ENCODE data around the gene CCDC54.
"Not testable (repeated sequence)": the region's sequence is repeated elsewhere in the genome, so short reads cannot be mapped to it uniquely, and the experiment has no call there.

Gene CCDC54

DNA sequence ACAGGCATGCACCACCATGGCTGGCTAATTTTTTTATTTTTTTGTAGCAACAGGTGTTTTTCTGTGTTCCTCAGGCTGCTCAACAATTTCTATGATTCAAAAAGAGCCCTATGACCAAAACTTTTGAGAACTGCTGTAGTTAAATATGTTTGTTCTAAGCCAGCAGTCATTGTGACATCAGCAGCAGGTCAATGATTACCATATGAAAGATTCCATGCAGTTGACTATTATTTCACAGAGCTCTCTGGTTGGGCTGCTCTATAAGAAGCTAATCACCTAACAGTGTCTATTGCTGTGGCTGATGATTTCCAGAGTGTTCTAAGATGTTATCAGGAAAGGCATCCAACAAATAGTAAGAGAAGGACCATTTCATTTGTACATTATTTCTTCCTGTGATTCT is at the start of gene CCDC54:
TSS of gene CCDC54 (plus strand) at position 289 of the 400 bp plus-strand sequence. CDS start 149 bp downstream, outside the sequence.
- DNase-seq (ENCODE audit: low read depth, low spot score), result no peak

- DNase-seq (ENCODE audit: low read depth, low spot score), result no peak
These were observed 49.2 kb upstream of the CCDC54 start for GRCh38 chr3:107328069-107328468.

GRCh38 chr3:107329088-107329487 is 48.2 kb upstream of the CCDC54 start:
- DNase-seq (ENCODE audit: low read depth, low spot score), result no peak

DNA sequence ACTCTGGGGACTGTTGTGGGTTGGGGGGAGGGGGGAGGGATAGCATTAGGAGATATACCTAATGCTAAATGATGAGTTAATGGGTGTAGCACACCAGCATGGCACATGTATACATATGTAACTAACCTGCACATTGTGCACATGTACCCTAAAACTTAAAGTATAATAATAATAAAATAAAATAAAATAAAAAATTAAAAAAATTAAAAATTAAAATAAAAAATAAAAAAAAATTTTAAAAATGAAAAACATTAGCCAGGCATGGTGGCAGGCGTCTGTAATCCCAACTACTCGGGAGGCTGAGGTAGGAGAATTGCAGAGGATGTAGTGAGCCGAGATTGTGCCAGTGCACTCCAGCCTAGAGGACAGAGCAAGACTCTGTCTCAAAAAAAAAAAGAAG is 37.5 kb upstream of the CCDC54 start:
- not testable (repeated sequence) for DNase-seq (ENCODE audit: low read depth, low spot score)

DNA sequence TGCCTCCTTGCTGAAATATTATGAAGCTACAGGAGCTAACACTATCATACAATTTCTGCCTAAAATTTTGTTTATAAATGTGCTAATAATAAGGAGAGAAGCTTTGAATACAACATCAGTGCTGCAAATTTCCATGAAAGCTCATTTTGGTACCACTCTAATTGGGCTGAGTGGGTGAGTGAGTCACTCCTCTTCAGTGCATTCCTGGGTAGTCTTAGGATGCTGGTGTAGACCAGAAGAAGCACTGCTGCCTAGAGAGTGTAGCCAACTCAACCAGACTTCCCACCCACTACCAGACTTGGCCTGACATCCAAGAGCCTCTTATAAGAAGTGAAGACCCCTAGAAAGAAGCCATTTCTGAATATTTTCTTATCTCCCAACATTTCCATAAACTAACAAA is 32.5 kb upstream of the CCDC54 start:
- no peak for DNase-seq (ENCODE audit: low read depth, low spot score)

- no peak for DNase-seq (ENCODE audit: low read depth, low spot score)
These were observed 31.3 kb upstream of the CCDC54 start for GRCh38 chr3:107345822-107346405.

GRCh38 chr3:107346564-107346963 is 30.7 kb upstream of the CCDC54 start:
- no peak for DNase-seq (ENCODE audit: low read depth, low spot score)

GRCh38 chr3:107347751-107348150 is 29.5 kb upstream of the CCDC54 start:
- no peak for DNase-seq (ENCODE audit: low read depth, low spot score)

DNA sequence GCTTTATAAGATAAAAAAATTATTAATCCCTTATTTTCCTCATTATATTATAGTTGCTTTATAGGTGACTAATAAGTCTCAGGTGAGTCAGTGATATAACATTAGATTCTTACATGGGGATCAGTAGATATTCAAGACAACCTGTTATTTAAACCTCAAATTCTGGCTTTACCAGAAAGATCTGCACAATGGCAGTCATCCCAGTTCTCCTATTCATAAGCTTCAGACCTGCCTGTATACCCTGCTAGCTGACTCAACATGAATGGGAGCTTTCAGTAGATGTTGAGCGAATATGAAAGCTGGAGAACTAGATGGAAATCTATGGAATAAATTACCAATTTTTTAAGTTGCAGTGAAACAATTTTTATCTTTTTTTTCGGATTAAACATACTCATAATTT is 20.5 kb upstream of the CCDC54 start:
- DNase-seq (ENCODE audit: low read depth, low spot score), result no peak

DNA sequence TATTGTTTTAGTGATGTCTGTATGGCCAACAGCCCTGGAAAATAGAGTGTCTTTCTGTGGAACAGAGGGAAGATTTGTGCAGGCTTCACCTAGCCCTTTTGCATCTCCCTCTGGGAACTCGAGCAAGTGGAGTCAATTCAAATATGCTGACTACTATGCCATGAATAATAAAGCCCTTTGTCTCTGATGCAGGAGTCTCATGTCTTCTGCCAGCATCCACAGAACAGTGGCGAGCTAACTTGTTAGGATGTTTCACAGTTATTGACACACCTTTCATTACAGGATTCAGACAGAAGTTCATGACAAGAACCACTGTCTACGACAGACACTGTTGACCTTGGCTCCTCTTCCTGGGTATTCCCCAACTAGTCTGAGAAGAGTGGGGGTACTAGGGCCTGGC is 15.6 kb upstream of the CCDC54 start:
- DNase-seq (ENCODE audit: low read depth, low spot score), result no peak

- no peak for DNase-seq (ENCODE audit: low read depth, low spot score)
These were observed 12.2 kb upstream of the CCDC54 start for GRCh38 chr3:107365051-107365450.

GRCh38 chr3:107366766-107367165 is 10.5 kb upstream of the CCDC54 start:
- peak; percentile 80 for DNase-seq (ENCODE audit: low read depth, low spot score)

DNA sequence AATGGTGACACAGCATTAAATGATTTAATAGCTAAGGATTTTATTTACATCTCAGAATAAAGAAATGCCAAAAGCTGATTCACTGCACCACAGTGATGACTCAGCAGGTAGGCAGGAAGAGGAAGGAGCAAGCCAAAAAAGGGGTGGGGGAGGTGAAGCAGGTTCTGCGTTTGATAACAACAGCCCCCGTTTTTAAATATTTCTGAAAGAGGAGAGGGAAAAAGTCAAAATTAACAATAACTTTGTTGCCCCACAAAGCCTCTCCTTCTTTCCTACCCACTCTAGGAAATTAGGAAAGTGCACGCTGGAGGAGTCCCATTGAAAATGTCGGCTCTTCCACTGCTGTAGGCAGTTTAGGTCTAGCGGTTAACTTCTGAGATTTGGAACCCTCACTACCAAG is 9.9 kb upstream of the CCDC54 start:
- no peak for DNase-seq (ENCODE audit: low read depth, low spot score)

DNA sequence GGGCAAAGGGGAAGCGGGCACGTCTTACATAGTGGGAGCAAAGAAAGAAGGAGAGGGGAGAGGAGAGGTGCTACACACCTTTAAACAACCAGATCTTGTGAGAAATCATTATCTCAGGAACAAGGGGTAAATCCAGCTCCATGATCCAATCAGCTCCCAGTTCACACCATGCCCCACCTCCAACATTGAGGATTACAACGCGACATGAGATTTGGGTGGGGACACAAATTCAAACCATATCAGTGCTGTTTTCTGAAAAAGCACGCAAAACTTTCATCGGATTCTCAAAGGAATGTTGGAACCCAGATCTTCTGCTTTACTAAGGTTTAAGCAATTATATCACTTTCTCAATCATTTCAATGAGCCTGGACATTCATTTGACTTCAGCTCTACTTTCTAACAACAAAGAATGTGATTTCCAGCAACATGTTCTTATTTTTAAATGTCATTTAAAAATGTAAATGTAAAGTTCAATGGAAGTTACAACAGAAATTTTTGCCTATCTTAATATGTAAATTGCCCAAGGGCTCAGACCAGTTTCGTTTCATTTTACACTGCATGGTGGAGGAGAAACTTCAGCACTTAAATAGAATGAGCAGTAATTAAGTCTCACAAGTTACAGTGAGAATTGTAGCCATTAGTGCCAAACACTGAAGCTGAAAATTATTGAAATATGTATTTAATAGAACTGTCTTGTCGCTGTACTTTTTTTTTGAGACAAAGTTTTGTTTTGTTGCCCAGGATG is 8.4 kb upstream of the CCDC54 start:
- DNase-seq (ENCODE audit: low read depth, low spot score), result no peak

DNA sequence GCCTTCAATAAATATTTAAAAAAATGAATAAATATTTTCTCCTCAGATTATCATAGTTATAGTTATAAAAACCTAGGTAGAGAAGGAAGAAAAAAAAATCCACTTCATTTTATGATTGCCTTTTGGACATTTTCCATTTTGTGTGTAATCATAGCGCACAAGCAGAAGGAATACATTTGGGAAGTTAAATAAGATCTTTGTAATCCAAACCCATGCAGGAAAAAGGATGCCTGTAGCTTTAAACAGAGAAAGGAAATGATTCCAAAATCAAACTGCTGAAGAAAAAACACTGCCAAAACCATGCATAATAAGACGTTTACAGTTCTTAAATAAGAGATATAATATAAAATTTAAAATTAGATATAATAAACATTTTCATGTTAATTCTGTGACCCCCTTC is 7.4 kb upstream of the CCDC54 start:
- DNase-seq (ENCODE audit: low read depth, low spot score), result no peak

DNA sequence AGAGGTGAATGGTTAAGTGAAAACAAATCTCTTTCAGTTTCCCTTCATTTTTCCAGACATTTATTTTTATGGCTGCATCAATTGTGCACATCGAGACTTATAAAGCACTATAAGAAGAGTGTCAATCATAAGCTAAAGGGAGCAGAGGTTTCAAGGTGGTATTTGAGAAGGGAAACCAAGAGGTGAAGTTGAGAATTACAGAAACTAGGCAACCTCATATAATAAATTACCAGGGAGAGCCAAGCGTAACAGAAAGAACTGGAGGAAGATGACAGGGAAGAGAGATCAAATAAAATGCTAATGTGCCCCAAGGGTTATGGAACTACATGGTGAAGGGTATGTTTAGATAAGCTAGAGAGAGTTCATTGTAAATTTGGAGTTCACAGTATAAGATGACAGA is 6.3 kb upstream of the CCDC54 start:
- no peak for DNase-seq (ENCODE audit: low read depth, low spot score)

- DNase-seq (ENCODE audit: low read depth, low spot score), result no peak
These were observed 4.7 kb upstream of the CCDC54 start for GRCh38 chr3:107372506-107372905.

DNA sequence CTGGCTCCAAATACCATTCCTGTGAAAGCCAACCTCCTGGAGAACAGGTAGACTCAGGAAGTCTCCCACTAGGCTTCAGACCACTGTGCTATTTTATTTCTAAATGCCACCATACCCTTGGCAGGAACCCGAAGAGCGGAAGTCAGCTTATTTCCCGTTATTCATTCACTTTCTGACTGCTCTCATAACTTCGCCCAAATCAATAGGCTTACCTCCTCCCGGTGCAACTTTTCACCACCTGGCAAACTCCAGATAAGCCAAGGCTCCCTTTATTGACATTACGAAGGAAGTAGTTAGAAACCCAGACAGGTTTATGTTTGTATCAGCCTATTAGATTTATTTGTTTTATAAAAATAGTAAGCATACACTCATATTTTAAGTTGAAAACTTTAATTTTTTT is 3.3 kb upstream of the CCDC54 start:
- DNase-seq (ENCODE audit: low read depth, low spot score), result no peak

DNA sequence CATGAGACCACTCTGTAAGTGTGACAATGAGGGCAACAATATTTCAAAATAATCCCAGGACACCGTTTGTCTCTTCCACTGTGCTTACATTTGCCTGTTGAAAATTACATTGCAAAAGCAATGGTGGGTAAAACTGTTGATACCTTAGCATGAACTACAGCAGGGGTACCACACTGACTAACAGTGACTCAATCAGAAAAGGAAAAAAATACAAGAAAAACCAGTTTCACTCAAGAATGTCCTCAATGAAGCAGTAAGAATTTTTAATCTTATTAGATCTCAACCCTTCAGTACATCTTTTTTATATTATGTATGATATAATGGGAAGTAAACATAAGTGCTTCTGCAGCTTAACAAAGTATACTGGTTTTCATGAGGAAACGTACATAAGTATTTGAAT is 1.6 kb upstream of the CCDC54 start:
- no peak for DNase-seq (ENCODE audit: low read depth, low spot score)

- no peak for DNase-seq (ENCODE audit: low read depth, low spot score)
These were observed 5.4 kb downstream of the CCDC54 start for GRCh38 chr3:107382631-107383030.

DNA sequence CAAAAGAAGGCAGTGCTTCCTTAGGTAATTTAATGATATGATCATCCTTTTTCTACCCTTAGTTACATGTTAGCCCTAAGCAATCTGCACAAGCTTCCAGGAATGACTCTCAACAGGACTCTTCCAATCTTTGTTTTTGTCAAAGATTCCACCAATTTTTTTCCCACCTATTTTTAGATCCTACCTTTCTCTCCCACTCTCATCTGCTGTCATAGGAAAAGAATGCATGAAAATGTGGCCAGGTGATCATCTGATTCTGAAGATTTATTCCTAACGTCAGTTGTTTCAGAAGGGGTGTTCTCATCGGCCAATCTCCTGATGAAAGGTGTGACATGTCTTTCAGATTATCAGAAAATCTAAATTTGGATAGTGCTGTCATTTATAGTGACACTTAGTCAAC is 7.2 kb downstream of the CCDC54 start:
- DNase-seq (ENCODE audit: low read depth, low spot score), result no peak

GRCh38 chr3:107384907-107385306 is 7.7 kb downstream of the CCDC54 start:
- DNase-seq (ENCODE audit: low read depth, low spot score), result no peak

DNA sequence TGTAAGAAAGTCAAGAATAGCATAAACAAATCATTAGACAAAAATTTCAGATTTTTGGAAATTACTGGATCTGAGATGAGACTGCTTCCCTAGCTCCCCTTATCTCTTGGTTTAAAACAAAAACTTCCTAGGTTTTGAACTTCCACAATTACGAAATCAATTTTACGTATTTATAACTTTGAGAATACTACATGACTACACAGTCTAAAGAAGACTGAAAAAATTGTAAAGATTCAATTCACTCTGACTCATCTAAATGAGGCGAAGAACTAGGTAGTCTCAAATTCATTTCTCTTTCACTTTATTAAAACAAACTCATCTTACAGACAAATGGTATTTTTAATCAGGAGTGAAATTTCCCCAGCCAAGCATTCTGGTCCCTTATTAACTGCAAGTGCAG is 10.3 kb downstream of the CCDC54 start:
- DNase-seq (ENCODE audit: low read depth, low spot score), result no peak
